SJCRH30 (cell line): ENCODE results near the gene AKAP6. TPM values are rescaled to one million over a fixed set of nuclear protein-coding genes. Genes with fewer than 3 reads are reported as not detected.
A peak's percentile ranks its signal among the peaks of the same experiment; 100 is the strongest.

Source experiments
- DNase-seq, 2 experiments: peaks; one replicate each; pipeline ENCODE4 v3.0.0-alpha.2; 2015 to 2020
- H3K27ac ChIP-seq: fragments of 250-450 bp; sonication (Bioruptor Pico); 2 replicates; pipeline ENCODE4 v1.5.1; 2020; ENCODE audit warnings: mild to moderate bottlenecking, moderate library complexity
- H3K27me3 ChIP-seq: fragments of 250-450 bp; sonication (Bioruptor Pico); 2 replicates; pipeline ENCODE4 v1.5.1; 2020; ENCODE audit warnings: mild to moderate bottlenecking, moderate library complexity
- H3K36me3 ChIP-seq: fragments of 250-450 bp; sonication (Bioruptor Pico); 2 replicates; pipeline ENCODE4 v1.5.1; 2020; ENCODE audit warnings: mild to moderate bottlenecking, moderate library complexity
- H3K4me1 ChIP-seq: fragments of 250-450 bp; sonication (Bioruptor Pico); 2 replicates; pipeline ENCODE4 v1.5.1; 2020; ENCODE audit warnings: mild to moderate bottlenecking, moderate library complexity
- H3K4me3 ChIP-seq: fragments of 250-450 bp; sonication (Bioruptor Pico); 2 replicates; pipeline ENCODE4 v1.5.1; 2020; ENCODE audit warnings: mild to moderate bottlenecking, moderate library complexity
- H3K9me3 ChIP-seq: fragments of 250-450 bp; sonication (Bioruptor Pico); replicated peaks from 2 replicates; pipeline ENCODE4 v1.5.1; 2020; ENCODE audit warnings: mild to moderate bottlenecking, moderate library complexity
- total RNA-seq: library from RNA; depleted of rRNA; stranded (reverse); fragments of >200 nt; shearing (Covaris generic); gene quantifications from 2 replicates; pipeline ENCODE4 v1.2.3, GENCODE V29; 2014

Gene AKAP6
- total RNA-seq, 1 experiment from 2014 or later, result 14.6 TPM

- Histone ChIP-seq H3K9me3 (no peaks in the 10 kb centered on the region), H3K4me3 (no peak overlapping the region), H3K4me1 (peaks cover 6% of the 10 kb centered on the region), H3K27me3 (no peaks in the 10 kb centered on the region), H3K27ac (no peak overlapping the region), H3K36me3 (no peaks in the 10 kb centered on the region)
- no peak for DNase-seq
Observed at GRCh38 chr14:32596390-32596789, 267.3 kb downstream of the AKAP6 start.

GRCh38 chr14:32597771-32598170, 268.7 kb downstream of the AKAP6 start:
- no peaks in the 10 kb centered on the region for H3K36me3 ChIP-seq
- H3K27ac ChIP-seq, result no peak overlapping the region
- H3K4me1 ChIP-seq, result peaks cover 9% of the 10 kb centered on the region
- no peaks in the 10 kb centered on the region for H3K9me3 ChIP-seq
- H3K27me3 ChIP-seq, result no peaks in the 10 kb centered on the region
- DNase-seq, result no peak
- H3K4me3 ChIP-seq, result no peak overlapping the region

- no peak for DNase-seq
- H3K9me3 ChIP-seq, result no peaks in the 10 kb centered on the region
- H3K4me3 ChIP-seq, result no peak overlapping the region
- H3K27me3 ChIP-seq, result no peaks in the 10 kb centered on the region
- H3K4me1 ChIP-seq, result 0 out of 2 replicates have a peak, but pooled peaks cover 3% of the 10 kb centered on the region
- no peaks in the 10 kb centered on the region for H3K36me3 ChIP-seq
- no peak overlapping the region for H3K27ac ChIP-seq
Observed at GRCh38 chr14:32601069-32601468, 272.0 kb downstream of the AKAP6 start.

- no peaks in the 10 kb centered on the region for H3K27me3 ChIP-seq
- no peak overlapping the region for H3K4me3 ChIP-seq
- H3K9me3 ChIP-seq, result no peaks in the 10 kb centered on the region
- 0 out of 2 replicates have a peak, but pooled peaks cover 3% of the 10 kb centered on the region for H3K4me1 ChIP-seq
- H3K27ac ChIP-seq, result no peak overlapping the region
- no peaks in the 10 kb centered on the region for H3K36me3 ChIP-seq
- no peak for DNase-seq
Observed at GRCh38 chr14:32601906-32602305, 272.8 kb downstream of the AKAP6 start.

GRCh38 chr14:32602699-32603098, 273.6 kb downstream of the AKAP6 start:
- H3K4me3 ChIP-seq, result no peak overlapping the region
- no peaks in the 10 kb centered on the region for H3K27me3 ChIP-seq
- H3K36me3 ChIP-seq, result no peaks in the 10 kb centered on the region
- H3K9me3 ChIP-seq, result no peaks in the 10 kb centered on the region
- DNase-seq, result peak; percentile 19 to 59
- H3K27ac ChIP-seq, result no peak overlapping the region
- H3K4me1 ChIP-seq, result 0 out of 2 replicates have a peak, but pooled peaks cover 3% of the 10 kb centered on the region

GRCh38 chr14:32603992-32604565, 275.0 kb downstream of the AKAP6 start:
- H3K9me3 ChIP-seq, result no peaks in the 10 kb centered on the region
- no peaks in the 10 kb centered on the region for H3K27me3 ChIP-seq
- DNase-seq, result no peak

GRCh38 chr14:32606301-32606700, 277.2 kb downstream of the AKAP6 start:
- Histone ChIP-seq H3K27ac (no peak overlapping the region), H3K4me3 (no peak overlapping the region), H3K9me3 (no peaks in the 10 kb centered on the region), H3K4me1 (0 out of 2 replicates have a peak, but pooled peaks cover 3% of the 10 kb centered on the region), H3K27me3 (no peaks in the 10 kb centered on the region), H3K36me3 (no peaks in the 10 kb centered on the region)
- DNase-seq, result no peak

More at GRCh38 chr14:32603992-32604565, 275.0 kb downstream of the AKAP6 start:
- H3K27ac ChIP-seq, result no peak overlapping the region
- 0 out of 2 replicates have a peak, but pooled peaks cover 3% of the 10 kb centered on the region for H3K4me1 ChIP-seq
- H3K4me3 ChIP-seq, result no peak overlapping the region
- no peaks in the 10 kb centered on the region for H3K36me3 ChIP-seq

- Histone ChIP-seq H3K9me3 (no peaks in the 10 kb centered on the region), H3K36me3 (no peaks in the 10 kb centered on the region), H3K4me1 (peaks cover 9% of the 10 kb centered on the region), H3K4me3 (no peak overlapping the region), H3K27ac (no peak overlapping the region), H3K27me3 (no peaks in the 10 kb centered on the region)
- no peak for DNase-seq
Observed at GRCh38 chr14:32607399-32607798, 278.3 kb downstream of the AKAP6 start.

GRCh38 chr14:32608857-32609256, 279.8 kb downstream of the AKAP6 start:
- Histone ChIP-seq H3K4me3 (no peak overlapping the region), H3K9me3 (no peaks in the 10 kb centered on the region), H3K4me1 (peaks cover 8% of the 10 kb centered on the region), H3K36me3 (no peaks in the 10 kb centered on the region), H3K27me3 (no peaks in the 10 kb centered on the region), H3K27ac (no peak overlapping the region)
- no peak for DNase-seq

GRCh38 chr14:32609388-32609787, 280.3 kb downstream of the AKAP6 start:
- Histone ChIP-seq H3K27ac (no peak overlapping the region), H3K9me3 (no peaks in the 10 kb centered on the region), H3K36me3 (no peaks in the 10 kb centered on the region), H3K4me1 (peaks cover 8% of the 10 kb centered on the region), H3K4me3 (no peak overlapping the region), H3K27me3 (no peaks in the 10 kb centered on the region)
- DNase-seq, result no peak

GRCh38 chr14:32611752-32612151, 282.7 kb downstream of the AKAP6 start:
- Histone ChIP-seq H3K9me3 (no peaks in the 10 kb centered on the region), H3K4me1 (peaks cover 8% of the 10 kb centered on the region), H3K27ac (no peak overlapping the region), H3K36me3 (no peaks in the 10 kb centered on the region), H3K27me3 (no peaks in the 10 kb centered on the region), H3K4me3 (no peak overlapping the region)
- DNase-seq, result peak in 1 of 2 experiments; percentile 21

GRCh38 chr14:32618991-32619390, 289.9 kb downstream of the AKAP6 start:
- no peak for DNase-seq
- no peak overlapping the region for H3K4me3 ChIP-seq
- no peaks in the 10 kb centered on the region for H3K36me3 ChIP-seq
- no peak overlapping the region for H3K27ac ChIP-seq
- H3K27me3 ChIP-seq, result no peaks in the 10 kb centered on the region
- H3K9me3 ChIP-seq, result no peaks in the 10 kb centered on the region
- no peaks in the 10 kb centered on the region for H3K4me1 ChIP-seq

- no peaks in the 10 kb centered on the region for H3K4me1 ChIP-seq
- no peaks in the 10 kb centered on the region for H3K36me3 ChIP-seq
- H3K27ac ChIP-seq, result no peak overlapping the region
- H3K27me3 ChIP-seq, result no peaks in the 10 kb centered on the region
- DNase-seq, result no peak
- H3K9me3 ChIP-seq, result no peaks in the 10 kb centered on the region
- H3K4me3 ChIP-seq, result no peak overlapping the region
Observed at GRCh38 chr14:32620303-32620702, 291.2 kb downstream of the AKAP6 start.

GRCh38 chr14:32620724-32621123, 291.6 kb downstream of the AKAP6 start:
- H3K9me3 ChIP-seq, result no peaks in the 10 kb centered on the region
- no peaks in the 10 kb centered on the region for H3K4me1 ChIP-seq
- no peaks in the 10 kb centered on the region for H3K36me3 ChIP-seq
- H3K27me3 ChIP-seq, result no peaks in the 10 kb centered on the region
- H3K4me3 ChIP-seq, result no peak overlapping the region
- no peak for DNase-seq
- no peak overlapping the region for H3K27ac ChIP-seq

GRCh38 chr14:32621585-32621984, 292.5 kb downstream of the AKAP6 start:
- no peak overlapping the region for H3K27ac ChIP-seq
- DNase-seq, result no peak

GRCh38 chr14:32622742-32623141, 293.6 kb downstream of the AKAP6 start:
- Histone ChIP-seq H3K27me3 (no peaks in the 10 kb centered on the region), H3K27ac (no peak overlapping the region), H3K9me3 (no peaks in the 10 kb centered on the region), H3K4me1 (peaks cover 7% of the 10 kb centered on the region), H3K36me3 (no peaks in the 10 kb centered on the region), H3K4me3 (no peak overlapping the region)
- no peak for DNase-seq

More at GRCh38 chr14:32621585-32621984, 292.5 kb downstream of the AKAP6 start:
- H3K27me3 ChIP-seq, result no peaks in the 10 kb centered on the region
- no peaks in the 10 kb centered on the region for H3K36me3 ChIP-seq
- H3K4me3 ChIP-seq, result no peak overlapping the region
- H3K9me3 ChIP-seq, result no peaks in the 10 kb centered on the region
- no peaks in the 10 kb centered on the region for H3K4me1 ChIP-seq
